H4 (cell line): Measurements from ENCODE around the gene DPP6. TPM values are rescaled to one million over a fixed set of nuclear protein-coding genes. Genes with fewer than 3 reads are reported as not detected.

Source experiments
- DNase-seq: peaks from one replicate; pipeline ENCODE4 v3.0.0-alpha.2; 2015; ENCODE audit warnings: low spot score
- total RNA-seq: library from RNA; depleted of rRNA; stranded (reverse); fragments of >200 nt; shearing (Covaris generic); gene quantifications from 2 replicates; pipeline ENCODE4 v1.2.3, GENCODE V29; 2014

Gene DPP6
- total RNA-seq, 1 experiment from 2014 or later: 0.06 TPM

- DNase-seq: no peak
Observed at GRCh38 chr7:154817224-154817896, 765.2 kb downstream of the DPP6 start.

- DNase-seq: no peak
Observed at GRCh38 chr7:154827007-154827406, 774.8 kb downstream of the DPP6 start.

- peak; percentile 58 for DNase-seq
Observed at GRCh38 chr7:154832557-154833138, 780.5 kb downstream of the DPP6 start.

- no peak for DNase-seq
Observed at GRCh38 chr7:154836021-154836448, 783.8 kb downstream of the DPP6 start.

DNA sequence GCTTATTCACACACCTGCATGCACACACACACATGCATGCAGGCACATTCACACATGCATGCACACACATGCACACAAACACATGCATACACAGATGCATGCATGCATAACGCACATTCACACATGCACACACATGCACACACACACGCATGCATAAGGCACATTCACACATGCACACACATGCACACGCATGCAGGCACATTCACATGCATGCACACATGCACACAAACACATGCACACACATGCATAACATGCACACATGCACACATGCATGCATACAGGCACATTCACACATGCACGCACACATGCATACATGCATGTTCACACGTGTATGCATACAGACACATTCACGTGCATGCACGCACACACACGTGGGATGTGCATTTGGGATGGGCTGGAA is 784.9 kb downstream of the DPP6 start:
- no peak for DNase-seq

DNA sequence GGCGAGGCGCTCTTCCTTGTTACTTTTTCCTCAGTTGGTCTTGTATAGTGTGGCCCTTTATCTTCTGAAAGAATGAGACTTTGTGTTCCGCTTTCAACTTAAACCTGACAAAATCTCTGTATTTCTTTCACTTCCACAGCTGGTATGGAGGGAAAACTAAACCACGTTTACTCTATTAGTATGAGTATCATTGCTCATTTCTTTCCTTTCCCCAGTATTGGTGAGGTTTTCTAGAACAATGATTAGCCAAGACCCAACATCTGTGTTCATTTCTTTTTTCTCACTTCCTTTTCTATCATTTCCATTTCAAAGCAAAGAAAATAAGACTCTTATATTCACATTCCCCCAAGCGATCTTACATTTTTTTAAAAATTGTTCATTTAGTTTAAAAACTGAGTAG is 785.4 kb downstream of the DPP6 start:
- no peak for DNase-seq

GRCh38 chr7:154840086-154840485 is 787.9 kb downstream of the DPP6 start:
- DNase-seq: no peak

GRCh38 chr7:154841731-154842331 is 789.6 kb downstream of the DPP6 start:
- peak; percentile 79 for DNase-seq

- peak; percentile 88 for DNase-seq
Observed at GRCh38 chr7:154842591-154842990, 790.4 kb downstream of the DPP6 start.

DNA sequence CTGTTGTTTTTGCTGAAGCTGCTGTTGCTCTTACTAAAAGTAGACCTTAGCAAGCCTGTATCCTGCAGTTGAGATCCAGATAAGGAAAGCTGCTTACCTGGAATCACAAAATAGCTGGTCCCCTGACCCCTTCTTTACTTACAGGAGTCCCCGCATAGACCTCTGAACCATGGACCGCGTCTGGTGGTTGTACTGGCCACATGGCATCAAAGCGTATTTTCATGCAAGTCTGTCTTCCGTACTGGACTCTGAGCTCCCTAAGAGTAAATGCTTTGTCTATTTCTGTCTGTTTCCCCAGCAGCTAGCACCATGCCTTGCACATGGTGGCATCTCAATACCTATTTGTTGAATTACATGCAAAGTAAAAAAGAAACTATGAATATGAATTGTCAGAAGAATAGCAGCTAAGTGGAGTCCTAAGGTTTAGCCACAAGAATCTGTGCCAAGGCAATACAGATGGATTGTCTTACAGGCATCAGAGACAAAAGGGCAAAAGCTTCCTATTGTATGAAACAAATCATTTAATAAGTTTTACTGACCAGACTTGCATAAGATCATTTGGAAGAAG is 791.6 kb downstream of the DPP6 start:
- no peak for DNase-seq

GRCh38 chr7:154844499-154844898 is 792.3 kb downstream of the DPP6 start:
- DNase-seq: no peak

DNA sequence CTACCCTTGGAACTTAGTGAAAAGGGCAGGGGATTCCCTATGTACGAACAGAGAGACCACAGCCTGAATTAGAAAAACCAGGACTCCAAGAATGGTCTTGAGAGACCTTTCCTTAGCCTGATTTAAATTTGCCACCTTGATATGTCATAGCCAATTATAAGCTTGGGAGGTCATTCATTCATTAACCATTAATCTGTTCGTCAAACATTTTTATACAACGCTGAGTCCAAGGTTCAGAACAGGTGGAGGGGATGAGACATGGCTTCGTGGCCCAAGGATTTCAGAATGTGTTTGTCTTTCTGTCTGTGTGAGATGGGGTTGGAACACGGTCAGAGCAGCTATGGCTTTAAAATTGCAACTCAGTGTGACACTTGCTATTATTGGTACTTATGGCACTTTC is 792.8 kb downstream of the DPP6 start:
- DNase-seq: no peak

- no peak for DNase-seq
Observed at GRCh38 chr7:154848464-154848863, 796.3 kb downstream of the DPP6 start.

- no peak for DNase-seq
Observed at GRCh38 chr7:154852205-154852604, 800.0 kb downstream of the DPP6 start.

GRCh38 chr7:154853063-154853726 is 801.0 kb downstream of the DPP6 start:
- DNase-seq: no peak

DNA sequence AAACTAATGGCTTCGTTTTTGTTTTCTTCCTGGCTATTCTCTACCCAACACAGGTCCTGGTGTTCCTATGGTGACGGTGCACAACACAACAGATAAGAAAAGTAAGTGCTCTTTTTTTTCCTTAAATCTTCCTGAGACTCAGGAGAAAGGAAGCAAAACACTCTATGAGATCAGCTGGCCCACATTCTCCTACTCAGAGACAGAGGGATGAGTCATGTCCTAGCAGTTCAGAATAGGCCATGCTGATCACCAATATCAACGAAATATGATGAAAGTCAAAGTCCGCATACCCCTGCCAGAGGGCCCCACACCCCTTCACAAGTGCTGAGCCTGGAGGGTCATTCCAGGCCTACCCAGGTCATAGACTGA is 801.5 kb downstream of the DPP6 start:
- DNase-seq: no peak

- no peak for DNase-seq
Observed at GRCh38 chr7:154854836-154855235, 802.6 kb downstream of the DPP6 start.

GRCh38 chr7:154855366-154855765 is 803.2 kb downstream of the DPP6 start:
- DNase-seq: no peak

DNA sequence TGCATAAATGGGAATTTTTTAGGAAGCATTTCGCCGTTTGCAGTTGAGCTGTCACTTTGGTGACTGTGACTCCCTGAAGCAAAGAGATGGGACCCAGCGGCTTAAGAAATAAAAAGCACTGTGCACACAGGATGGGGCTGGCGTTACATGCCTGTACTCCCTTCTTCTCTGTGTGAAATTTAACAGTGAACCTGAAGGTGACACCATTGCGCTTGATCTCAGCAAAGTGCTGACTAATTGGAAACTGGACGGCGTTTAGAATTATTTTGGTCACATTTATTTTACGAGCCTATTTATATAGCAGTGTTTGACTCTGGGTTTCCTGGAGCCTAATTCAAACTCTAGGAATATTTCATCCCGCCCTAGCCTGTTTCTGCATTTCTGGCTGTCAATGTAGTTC is 804.5 kb downstream of the DPP6 start:
- no peak for DNase-seq

DNA sequence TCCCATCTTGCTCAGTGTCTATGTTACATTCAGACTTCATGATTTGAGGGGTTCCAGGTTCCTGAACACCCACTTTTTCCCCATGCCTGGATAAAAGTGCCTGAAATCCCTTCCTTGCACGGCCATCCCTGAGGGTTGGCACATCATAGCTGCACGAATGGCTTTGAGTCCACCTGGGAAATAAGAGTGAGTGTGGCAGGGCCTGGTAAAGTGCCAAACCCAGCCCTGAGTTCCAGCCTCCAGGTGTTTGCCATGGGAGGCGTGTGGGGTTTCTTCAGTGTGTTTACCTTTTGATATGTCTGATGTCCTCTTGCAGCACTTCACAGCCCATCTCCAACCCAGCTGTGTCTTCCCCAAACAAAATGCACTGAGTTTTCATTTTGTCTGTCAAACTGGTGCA is 805.0 kb downstream of the DPP6 start:
- no peak for DNase-seq

GRCh38 chr7:154857728-154858681 is 805.8 kb downstream of the DPP6 start:
- DNase-seq: no peak
